GM12878 (cell line): Measurements from ENCODE around the gene TBXAS1. TPM values are rescaled to one million over a fixed set of nuclear protein-coding genes. Genes with fewer than 3 reads are reported as not detected.
A peak's percentile ranks its signal among the peaks of the same experiment; 100 is the strongest.

Experiments used
- ATAC-seq: fragments of 200-7000 bp; cut with Tn5 transposase; 3 replicates; pipeline ENCODE4 v1.9.1; 2020; ENCODE audit warnings: mild to moderate bottlenecking, moderate library complexity
- BruUV-seq: library from RNA; stranded (reverse); fragments of 400-500 nt; replicated peaks from 2 replicates; lab custom pipeline; 2021; lab: Mats Ljungman, UMichigan
- CTCF ChIA-PET: fragments of 300-600 bp; sonication (Branson Sonifier 250); formaldehyde crosslinking; extraction: SDS; loops from one replicate; lab custom pipeline; 2021; ENCODE audit warnings: inconsistent platforms; lab: Yijun Ruan, JAX
- POLR2A ChIA-PET: fragments of 350-600 bp; formaldehyde crosslinking; extraction: SDS; loops from one replicate; lab custom pipeline; 2021; ENCODE audit warnings: inconsistent platforms; lab: Charles Lee
- RAD21 ChIA-PET: fragments of 300-600 bp; sonication (Branson Sonifier 250); formaldehyde crosslinking; loops from one replicate; lab custom pipeline; 2023; ENCODE audit warnings: antibody characterized with exemption; ENCODE audit not compliant: unreplicated experiment; lab: Charles Lee
- SMC1A ChIA-PET: fragments of 300-600 bp; sonication (Branson Sonifier 250); formaldehyde crosslinking; loops from one replicate; lab custom pipeline; 2023; ENCODE audit not compliant: unreplicated experiment, uncharacterized antibody; lab: Charles Lee
- DNase-seq: peaks from one replicate; pipeline ENCODE4 v3.0.0-alpha.2; 2011; ENCODE audit warnings: low read depth, low spot score
- FAIRE-seq: peaks from 3 replicates; lab custom pipeline; 2011; peaks lifted over from hg19 to GRCh38; lab: Jason Lieb, UNC
- H2AFZ ChIP-seq: 2 replicates; pipeline ENCODE4 v1.6.0; 2011; ENCODE audit warnings: low read depth, low read length, control low read depth; ENCODE audit not compliant: control insufficient read depth
- H3K27ac ChIP-seq: 2 replicates; pipeline ENCODE4 v1.5.1; 2011; ENCODE audit warnings: control low read depth; ENCODE audit not compliant: control insufficient read depth, insufficient read depth
- H3K27me3 ChIP-seq, 2 experiments: replicated peaks in 1 of 2; 2 replicates each; pipeline versions ENCODE4 v1.6.0 to v1.6.1; 2011; ENCODE audit warnings: low read length in 1 of 2; ENCODE audit not compliant: control insufficient read depth in 2 of 2, insufficient read depth in 2 of 2
- H3K36me3 ChIP-seq, 2 experiments: 2 replicates each; pipeline ENCODE4 v1.5.1; 2011; ENCODE audit warnings: low read length in 1 of 2; ENCODE audit not compliant: control insufficient read depth in 2 of 2, insufficient read depth in 2 of 2
- H3K4me1 ChIP-seq: 2 replicates; pipeline ENCODE4 v1.6.1; 2011; ENCODE audit warnings: mild to moderate bottlenecking, low read length, moderate library complexity, mixed read lengths; ENCODE audit not compliant: control insufficient read depth, insufficient read depth
- H3K4me2 ChIP-seq: 2 replicates; pipeline ENCODE4 v1.6.0; 2011; ENCODE audit warnings: control low read depth; ENCODE audit not compliant: control insufficient read depth, insufficient read depth
- H3K4me3 ChIP-seq: fragments of 200-600 bp; sonication (generic); 2 replicates; pipeline ENCODE4 v1.5.1; 2016
- H3K79me2 ChIP-seq: 2 replicates; pipeline ENCODE4 v1.6.0; 2011; ENCODE audit warnings: low read length; ENCODE audit not compliant: control insufficient read depth, insufficient read depth
- H3K9ac ChIP-seq: 2 replicates; pipeline ENCODE4 v1.8.0; 2011; ENCODE audit warnings: low read length, control low read depth, mixed read lengths; ENCODE audit not compliant: control insufficient read depth, insufficient read depth
- H3K9me3 ChIP-seq: replicated peaks from 3 replicates; pipeline ENCODE4 v1.5.1; 2011; ENCODE audit warnings: mild to moderate bottlenecking, low read length; ENCODE audit not compliant: control insufficient read depth, insufficient read depth
- H4K20me1 ChIP-seq: 2 replicates; pipeline ENCODE4 v1.6.0; 2011; ENCODE audit not compliant: control insufficient read depth, insufficient read depth
- CEBPZ ChIP-seq: fragments of 150-350 bp; IDR thresholded peaks from 2 replicates; pipeline ENCODE4 v1.6.1; 2016; ENCODE audit warnings: low read depth, low read length
- EED ChIP-seq: sonication (generic); IDR thresholded peaks from 2 replicates; pipeline ENCODE4 v1.6.1; 2016; ENCODE audit warnings: antibody characterized with exemption, low read depth
- HCFC1 ChIP-seq: fragments of 150-350 bp; IDR thresholded peaks from 2 replicates; pipeline ENCODE4 v1.6.1; 2014; ENCODE audit warnings: low read length
- IKZF1 ChIP-seq: fragments of 450-650 bp; conservative IDR thresholded peaks from 2 replicates; pipeline ENCODE4 v1.6.1; 2017; ENCODE audit warnings: antibody characterized with exemption, mild to moderate bottlenecking
- MLLT1 ChIP-seq: fragments of 450-650 bp; IDR thresholded peaks from 2 replicates; pipeline ENCODE4 v1.6.1; 2016; ENCODE audit warnings: mild to moderate bottlenecking
- NR2C1 ChIP-seq: fragments of 450-650 bp; IDR thresholded peaks from 2 replicates; pipeline ENCODE4 v1.6.1; 2017; ENCODE audit warnings: antibody characterized with exemption, mild to moderate bottlenecking, moderate library complexity
- RFX5 ChIP-seq: IDR thresholded peaks from 2 replicates; pipeline ENCODE4 v1.6.1; 2011; ENCODE audit warnings: low read depth, low read length, improper control_type of control experiment
- ZBED1 ChIP-seq: IDR thresholded peaks from 2 replicates; pipeline ENCODE4 v1.6.1; 2016; ENCODE audit warnings: borderline replicate concordance
- ZNF24 ChIP-seq: fragments of 450-650 bp; IDR thresholded peaks from 2 replicates; pipeline ENCODE4 v1.6.1; 2017; ENCODE audit warnings: antibody characterized with exemption, mild to moderate bottlenecking
- WGBS: methylation state at CpG from one replicate; pipeline ENCODE4 v1.1.6; 2016; ENCODE audit warnings: low lambda C conversion rate; ENCODE audit not compliant: insufficient replicate concordance, insufficient coverage; ENCODE audit errors: missing lambda C conversion rate; 5-methylcytosine and 5-hydroxymethylcytosine counted together
- in situ Hi-C: fragments of 300-500 bp; cut with MboI; formaldehyde crosslinking; loops from 9 replicates; pipeline ENCODE4 v1.14.3; 2018; ENCODE audit warnings: mixed read lengths
- intact Hi-C: fragments of 100-400 bp; cut with micrococcal nuclease; formaldehyde crosslinking; loops from one replicate; pipeline ENCODE4 v1.14.2; 2022; ENCODE audit not compliant: unreplicated experiment
- polyA plus RNA-seq, 11 experiments: library from polyadenylated mRNA; depleted of rRNA in 4 of 11; unstranded in 6 of 11; stranded (reverse) in 5 of 11; fragments of >200 nt; fragmentation: Nextera tagmentation in 4 of 11; fragmentation: Illumina TruSeq in 1 of 11; extraction: Ambion mirVana in 4 of 11; extraction: Trizol in 1 of 11; gene quantifications; 1 replicate in 1 of 11; 2 replicates in 10 of 11; pipeline versions ENCODE4 v1.2.1 to v1.2.3, GENCODE V29; 2011 to 2016; ENCODE audit warnings: inconsistent platforms in 2 of 11, missing spikeins in 2 of 11, low read depth in 1 of 11
- total RNA-seq, 4 experiments: library from RNA; depleted of rRNA in 3 of 4; stranded (reverse); fragments of >200 nt in 3 of 4; fragmentation: Illumina TruSeq in 1 of 4; extraction: Trizol in 1 of 4; gene quantifications; 2 replicates each; pipeline versions ENCODE4 v1.2.1 to v1.2.3, GENCODE V29; 2013 to 2021
- TF ChIP-seq, protein P1 (sequence below): IDR thresholded peaks from 2 replicates; pipeline ENCODE4 v1.6.1; 2012; ENCODE audit warnings: low read depth, low read length, improper control_type of control experiment
- TF ChIP-seq, protein P2 (sequence below): IDR thresholded peaks from 2 replicates; pipeline ENCODE4 v1.6.1; 2011; ENCODE audit warnings: mild to moderate bottlenecking, low read depth, low read length, moderate library complexity; ENCODE audit not compliant: insufficient replicate concordance

TBXAS1 gene
- total and polyA plus RNA-seq, 10 of the 15 experiments (the other 5 are each of a cell fraction or from before 2014, with no cell fraction given), result 1.5 to 32.7 (median 16.3) TPM

DNA sequence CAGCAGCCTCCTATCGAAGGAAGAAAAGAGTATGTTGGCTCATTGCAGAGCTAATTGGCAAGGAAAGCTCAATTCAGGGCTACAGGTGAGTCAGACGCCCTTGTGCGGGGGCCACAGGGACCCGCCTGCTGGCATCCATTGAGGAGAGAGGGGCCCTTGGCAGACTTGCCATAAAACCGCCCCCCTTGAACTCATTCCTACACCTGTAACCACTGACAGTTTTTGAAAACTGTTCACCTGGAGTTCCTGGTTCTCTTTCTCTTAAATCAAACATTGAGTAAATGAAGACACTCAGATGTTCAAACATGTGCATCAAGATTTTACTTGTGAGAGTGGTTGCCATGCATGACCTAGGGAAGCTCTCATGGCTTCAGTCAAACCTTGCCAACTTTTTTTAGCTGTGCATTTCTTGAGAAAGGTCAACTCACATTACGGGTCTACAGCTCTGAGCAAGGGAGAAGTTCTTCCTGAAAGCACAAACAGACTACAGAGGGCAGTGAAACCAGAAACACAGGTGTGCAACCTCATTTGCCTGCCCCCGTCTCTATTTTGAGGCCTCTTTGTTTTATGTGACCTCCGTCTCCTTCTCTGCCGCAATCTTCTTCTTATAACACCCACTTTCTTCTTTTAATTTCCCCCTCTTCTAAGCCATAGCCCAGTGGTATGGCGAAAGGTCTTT, 87.8 kb downstream of the TBXAS1 start (continued):
- TF ChIP-seq MLLT1 (0 out of 2 replicates have a peak, but pooled peaks have one; percentile 10), ZBED1 (0 out of 2 replicates have a peak, but pooled peaks have one; percentile 71), IKZF1 (0 out of 2 replicates have a peak, but pooled peaks have one; percentile 28), EED (0 out of 2 replicates have a peak, but pooled peaks have one; percentile 10)

DNA sequence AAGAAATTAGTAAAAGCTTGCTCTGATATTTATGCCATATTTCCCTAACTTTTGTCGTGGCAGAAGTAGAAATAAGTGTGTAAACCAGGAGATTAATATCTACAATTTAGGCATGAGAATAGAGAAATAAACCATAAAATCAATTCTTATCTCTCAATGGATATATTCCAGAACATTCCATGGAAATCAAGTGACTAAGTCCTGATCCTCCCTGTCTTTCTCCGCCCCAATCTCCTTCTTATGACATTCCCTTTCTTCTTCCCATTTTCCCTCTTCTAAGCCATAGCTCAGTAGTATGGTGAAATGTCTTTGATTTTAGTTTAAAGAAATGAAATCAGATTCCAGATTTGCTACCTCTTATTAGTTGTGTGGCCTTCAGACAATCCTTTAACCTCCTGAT, 88.8 kb downstream of the TBXAS1 start:
- Histone ChIP-seq H3K27ac (peak overlapping the region; percentile 88; the same call in 1 of the 2 replicates), H3K4me2 (peak overlapping the region; percentile 97; the same call in 1 of the 2 replicates), H2AFZ (no peak overlapping the region)
- 100% methylated on average over 2 of the region's 2 CpGs for WGBS
- no TSS peak for BruUV-seq
- TF ChIP-seq HCFC1 (no peak), ZNF24 (no peak), CEBPZ (no peak), NR2C1 (no peak), RFX5 (no peak)
- TF ChIP-seq, protein P1, sequence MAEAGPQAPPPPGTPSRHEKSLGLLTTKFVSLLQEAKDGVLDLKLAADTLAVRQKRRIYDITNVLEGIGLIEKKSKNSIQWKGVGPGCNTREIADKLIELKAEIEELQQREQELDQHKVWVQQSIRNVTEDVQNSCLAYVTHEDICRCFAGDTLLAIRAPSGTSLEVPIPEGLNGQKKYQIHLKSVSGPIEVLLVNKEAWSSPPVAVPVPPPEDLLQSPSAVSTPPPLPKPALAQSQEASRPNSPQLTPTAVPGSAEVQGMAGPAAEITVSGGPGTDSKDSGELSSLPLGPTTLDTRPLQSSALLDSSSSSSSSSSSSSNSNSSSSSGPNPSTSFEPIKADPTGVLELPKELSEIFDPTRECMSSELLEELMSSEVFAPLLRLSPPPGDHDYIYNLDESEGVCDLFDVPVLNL, result no peak
- TF ChIP-seq, protein P2, sequence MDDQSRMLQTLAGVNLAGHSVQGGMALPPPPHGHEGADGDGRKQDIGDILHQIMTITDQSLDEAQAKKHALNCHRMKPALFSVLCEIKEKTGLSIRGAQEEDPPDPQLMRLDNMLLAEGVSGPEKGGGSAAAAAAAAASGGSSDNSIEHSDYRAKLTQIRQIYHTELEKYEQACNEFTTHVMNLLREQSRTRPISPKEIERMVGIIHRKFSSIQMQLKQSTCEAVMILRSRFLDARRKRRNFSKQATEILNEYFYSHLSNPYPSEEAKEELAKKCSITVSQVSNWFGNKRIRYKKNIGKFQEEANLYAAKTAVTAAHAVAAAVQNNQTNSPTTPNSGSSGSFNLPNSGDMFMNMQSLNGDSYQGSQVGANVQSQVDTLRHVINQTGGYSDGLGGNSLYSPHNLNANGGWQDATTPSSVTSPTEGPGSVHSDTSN, result no peak
- TF ChIP-seq, all 136 proteins: peak for 0
- Histone ChIP-seq H3K9ac (no peak overlapping the region), H3K4me1 (peaks cover 29% of the 10 kb centered on the region), H3K36me3 (no peaks in the 10 kb centered on the region), H3K79me2 (no peaks in the 10 kb centered on the region), H3K9me3 (no peaks in the 10 kb centered on the region), H3K4me3 (no peak overlapping the region), H3K27me3 (no peaks in the 10 kb centered on the region), H4K20me1 (no peaks in the 10 kb centered on the region)
- in situ Hi-C loops, result no loop called here
- ChIA-PET POLR2A (interaction anchor here (1.5 kb wide), 1 partner anchor 32 kb away, joined by 3 read pairs; no protein-coding TSS in a partner anchor), SMC1A (interaction anchor here (0.9 to 4.4 kb wide), 12 partner anchors 10 to 272 kb away, joined by 3 to 45 read pairs (median 9); no protein-coding TSS in a partner anchor), CTCF (interaction anchor here (1.2 to 3.9 kb wide), 5 partner anchors 12 to 272 kb away, joined by 3 to 17 read pairs (median 6); no protein-coding TSS in a partner anchor), RAD21 (interaction anchor here (1.1 to 3.0 kb wide), 7 partner anchors 16 to 271 kb away, joined by 3 to 15 read pairs (median 4); partner anchors contain the start of gene HIPK2)
- intact Hi-C loops, result no loop called here
- FAIRE-seq, result no peak
- no peak for DNase-seq
- ATAC-seq, result no peak
